Gastrocnemius medialis (tissue), 4 donors: ENCODE results near the gene C1orf210.

Source experiments
- POLR2A ChIP-seq, 2 donors: fragments of 450-650 bp; IDR thresholded peaks; one replicate each; pipeline ENCODE4 v1.6.1; 2017; ENCODE audit warnings: antibody characterized with exemption in 2 of 2, mild to moderate bottlenecking in 2 of 2, moderate library complexity in 2 of 2
- TF ChIP-seq, protein P1 (sequence below), 5 experiments: fragments of 450-650 bp in 3 of 5; fragments of 200-600 bp in 2 of 5; sonication (generic) in 2 of 5; IDR thresholded peaks in 4 of 5; conservative IDR thresholded peaks in 1 of 5; 1 replicate in 4 of 5; 2 replicates in 1 of 5; pipeline ENCODE4 v1.5.1; 2016 to 2019; ENCODE audit warnings: antibody characterized with exemption in 5 of 5, mild to moderate bottlenecking in 3 of 5, moderate library complexity in 3 of 5

GRCh38 chr1:43331688-43332087 is 46.3 kb upstream of the C1orf210 start:
- TF ChIP-seq, protein P1, sequence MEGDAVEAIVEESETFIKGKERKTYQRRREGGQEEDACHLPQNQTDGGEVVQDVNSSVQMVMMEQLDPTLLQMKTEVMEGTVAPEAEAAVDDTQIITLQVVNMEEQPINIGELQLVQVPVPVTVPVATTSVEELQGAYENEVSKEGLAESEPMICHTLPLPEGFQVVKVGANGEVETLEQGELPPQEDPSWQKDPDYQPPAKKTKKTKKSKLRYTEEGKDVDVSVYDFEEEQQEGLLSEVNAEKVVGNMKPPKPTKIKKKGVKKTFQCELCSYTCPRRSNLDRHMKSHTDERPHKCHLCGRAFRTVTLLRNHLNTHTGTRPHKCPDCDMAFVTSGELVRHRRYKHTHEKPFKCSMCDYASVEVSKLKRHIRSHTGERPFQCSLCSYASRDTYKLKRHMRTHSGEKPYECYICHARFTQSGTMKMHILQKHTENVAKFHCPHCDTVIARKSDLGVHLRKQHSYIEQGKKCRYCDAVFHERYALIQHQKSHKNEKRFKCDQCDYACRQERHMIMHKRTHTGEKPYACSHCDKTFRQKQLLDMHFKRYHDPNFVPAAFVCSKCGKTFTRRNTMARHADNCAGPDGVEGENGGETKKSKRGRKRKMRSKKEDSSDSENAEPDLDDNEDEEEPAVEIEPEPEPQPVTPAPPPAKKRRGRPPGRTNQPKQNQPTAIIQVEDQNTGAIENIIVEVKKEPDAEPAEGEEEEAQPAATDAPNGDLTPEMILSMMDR (IDR thresholded peaks at IDR 0.05 in 4 of 5, conservative IDR thresholded peaks at IDR 0.05 in 1 of 5): no peak
- no peak for TF ChIP-seq POLR2A (IDR thresholded peaks at IDR 0.05)
